ENCODE data around the gene ZC3H15.

DNA sequence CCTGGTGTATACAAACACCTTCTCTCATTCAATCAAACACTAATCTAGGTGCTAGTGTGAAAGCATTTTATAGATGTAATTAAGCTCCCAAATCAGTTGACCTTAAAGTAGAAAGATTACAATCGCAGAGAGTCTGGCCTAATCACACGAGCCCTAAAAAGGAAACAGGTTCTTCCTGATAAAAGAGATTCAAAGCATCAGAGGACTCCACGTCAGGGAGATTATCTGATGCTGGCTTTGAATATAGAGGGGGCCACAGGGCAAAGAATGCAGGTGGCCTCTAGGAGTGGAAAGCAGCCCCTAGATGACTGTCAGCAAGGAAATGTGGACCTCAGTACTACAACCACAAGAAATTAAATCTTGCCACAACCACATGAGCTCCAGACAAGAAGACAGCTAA lies 28.2 kb upstream of the ZC3H15 start:
- TF ChIP-seq, protein P1, sequence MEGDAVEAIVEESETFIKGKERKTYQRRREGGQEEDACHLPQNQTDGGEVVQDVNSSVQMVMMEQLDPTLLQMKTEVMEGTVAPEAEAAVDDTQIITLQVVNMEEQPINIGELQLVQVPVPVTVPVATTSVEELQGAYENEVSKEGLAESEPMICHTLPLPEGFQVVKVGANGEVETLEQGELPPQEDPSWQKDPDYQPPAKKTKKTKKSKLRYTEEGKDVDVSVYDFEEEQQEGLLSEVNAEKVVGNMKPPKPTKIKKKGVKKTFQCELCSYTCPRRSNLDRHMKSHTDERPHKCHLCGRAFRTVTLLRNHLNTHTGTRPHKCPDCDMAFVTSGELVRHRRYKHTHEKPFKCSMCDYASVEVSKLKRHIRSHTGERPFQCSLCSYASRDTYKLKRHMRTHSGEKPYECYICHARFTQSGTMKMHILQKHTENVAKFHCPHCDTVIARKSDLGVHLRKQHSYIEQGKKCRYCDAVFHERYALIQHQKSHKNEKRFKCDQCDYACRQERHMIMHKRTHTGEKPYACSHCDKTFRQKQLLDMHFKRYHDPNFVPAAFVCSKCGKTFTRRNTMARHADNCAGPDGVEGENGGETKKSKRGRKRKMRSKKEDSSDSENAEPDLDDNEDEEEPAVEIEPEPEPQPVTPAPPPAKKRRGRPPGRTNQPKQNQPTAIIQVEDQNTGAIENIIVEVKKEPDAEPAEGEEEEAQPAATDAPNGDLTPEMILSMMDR (IDR thresholded peaks at IDR 0.05; ENCODE audit: insufficient read depth, low read length, poor library complexity, severe bottlenecking) = no peak
- no peak for TF ChIP-seq EZH2phosphoT487 (conservative IDR thresholded peaks at IDR 0.05; ENCODE audit: low read length)
